Testis (tissue), 2 donors: Measurements from ENCODE around the gene SLC35G1.

Source experiments
- POLR2A ChIP-seq: fragments of 450-650 bp; IDR thresholded peaks from one replicate; pipeline ENCODE4 v1.6.1; 2017; ENCODE audit warnings: antibody characterized with exemption, mild to moderate bottlenecking, moderate library complexity
- TF ChIP-seq, protein P1 (sequence below), 3 experiments: fragments of 450-650 bp in 2 of 3; fragments of 200-600 bp in 1 of 3; sonication (generic) in 1 of 3; IDR thresholded peaks; one replicate each; pipeline ENCODE4 v1.5.1; 2016 to 2019; ENCODE audit warnings: antibody characterized with exemption in 3 of 3, mild to moderate bottlenecking in 2 of 3, moderate library complexity in 1 of 3

DNA sequence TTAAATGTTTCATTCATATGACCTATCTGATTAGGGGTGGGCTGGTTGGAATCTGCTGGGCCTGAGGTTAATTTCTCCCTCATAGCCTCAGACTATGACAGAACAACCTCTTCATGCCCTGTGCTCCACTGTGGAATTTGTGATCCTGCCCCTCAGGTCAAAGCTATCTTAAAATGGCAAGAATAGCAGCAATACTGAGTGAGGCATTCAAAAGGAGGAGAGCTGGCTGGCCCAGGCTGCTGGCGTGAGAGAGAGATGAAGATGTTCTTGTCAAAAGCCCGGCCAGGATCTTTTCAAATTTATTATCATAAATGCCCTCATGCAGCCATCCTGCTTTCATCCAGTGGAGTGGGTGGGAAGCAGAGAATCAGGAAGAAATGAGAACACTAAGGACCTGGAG lies 58.1 kb downstream of the SLC35G1 start:
- TF ChIP-seq, protein P1, sequence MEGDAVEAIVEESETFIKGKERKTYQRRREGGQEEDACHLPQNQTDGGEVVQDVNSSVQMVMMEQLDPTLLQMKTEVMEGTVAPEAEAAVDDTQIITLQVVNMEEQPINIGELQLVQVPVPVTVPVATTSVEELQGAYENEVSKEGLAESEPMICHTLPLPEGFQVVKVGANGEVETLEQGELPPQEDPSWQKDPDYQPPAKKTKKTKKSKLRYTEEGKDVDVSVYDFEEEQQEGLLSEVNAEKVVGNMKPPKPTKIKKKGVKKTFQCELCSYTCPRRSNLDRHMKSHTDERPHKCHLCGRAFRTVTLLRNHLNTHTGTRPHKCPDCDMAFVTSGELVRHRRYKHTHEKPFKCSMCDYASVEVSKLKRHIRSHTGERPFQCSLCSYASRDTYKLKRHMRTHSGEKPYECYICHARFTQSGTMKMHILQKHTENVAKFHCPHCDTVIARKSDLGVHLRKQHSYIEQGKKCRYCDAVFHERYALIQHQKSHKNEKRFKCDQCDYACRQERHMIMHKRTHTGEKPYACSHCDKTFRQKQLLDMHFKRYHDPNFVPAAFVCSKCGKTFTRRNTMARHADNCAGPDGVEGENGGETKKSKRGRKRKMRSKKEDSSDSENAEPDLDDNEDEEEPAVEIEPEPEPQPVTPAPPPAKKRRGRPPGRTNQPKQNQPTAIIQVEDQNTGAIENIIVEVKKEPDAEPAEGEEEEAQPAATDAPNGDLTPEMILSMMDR (IDR thresholded peaks at IDR 0.05), result no peak
- no peak for TF ChIP-seq POLR2A
